OCI-LY7 (cell line): ENCODE measurements around the gene PARD6A. TPM values are rescaled to one million over a fixed set of nuclear protein-coding genes. Genes with fewer than 3 reads are reported as not detected.

Experiments used
- BruUV-seq: library from RNA; stranded (reverse); fragments of 400-500 nt; replicated peaks from 2 replicates; lab custom pipeline; 2021; lab: Mats Ljungman, UMichigan
- CTCF ChIA-PET: fragments of 300-600 bp; sonication (Branson Sonifier 250); formaldehyde crosslinking; loops from one replicate; lab custom pipeline; 2022; ENCODE audit warnings: antibody characterized with exemption; ENCODE audit not compliant: unreplicated experiment; lab: Charles Lee
- POLR2A ChIA-PET: fragments of 300-600 bp; sonication (Branson Sonifier 250); formaldehyde crosslinking; loops from one replicate; lab custom pipeline; 2022; ENCODE audit warnings: antibody characterized with exemption; lab: Charles Lee
- DNase-seq: peaks from one replicate; pipeline ENCODE4 v3.0.0-alpha.2; 2015; ENCODE audit warnings: low spot score
- H2AFZ ChIP-seq: fragments of 200-600 bp; sonication (generic), shearing (Covaris generic); 2 replicates; pipeline ENCODE4 v1.6.1; 2014; ENCODE audit warnings: mild to moderate bottlenecking, antibody characterized with exemption, low read length, moderate library complexity
- H3K27ac ChIP-seq: fragments of 200-600 bp; sonication (generic); 2 replicates; pipeline ENCODE4 v1.5.1; 2014; ENCODE audit warnings: mixed run types, low read depth, mild to moderate bottlenecking, moderate library complexity, low read length, inconsistent platforms; ENCODE audit not compliant: poor library complexity, severe bottlenecking
- H3K36me3 ChIP-seq: fragments of 200-600 bp; sonication (generic); 2 replicates; pipeline ENCODE4 v1.6.1; 2014; ENCODE audit warnings: mild to moderate bottlenecking, antibody characterized with exemption, low read length, moderate library complexity, mixed read lengths; ENCODE audit not compliant: insufficient read depth
- H3K4me1 ChIP-seq: fragments of 200-600 bp; sonication (generic); 2 replicates; pipeline ENCODE4 v1.5.1; 2014; ENCODE audit warnings: mild to moderate bottlenecking, low read length; ENCODE audit not compliant: insufficient read depth, poor library complexity, severe bottlenecking
- H3K4me2 ChIP-seq: fragments of 200-600 bp; sonication (generic); 2 replicates; pipeline ENCODE4 v1.6.1; 2014; ENCODE audit warnings: mild to moderate bottlenecking, low read length
- H3K4me3 ChIP-seq: fragments of 200-600 bp; sonication (generic); 2 replicates; pipeline ENCODE4 v1.5.1; 2014; ENCODE audit warnings: mild to moderate bottlenecking, low read depth, low read length; ENCODE audit not compliant: poor library complexity, severe bottlenecking
- H3K79me2 ChIP-seq: fragments of 200-600 bp; sonication (generic); 2 replicates; pipeline ENCODE4 v1.6.1; 2016; ENCODE audit warnings: low read depth, mild to moderate bottlenecking, low read length, moderate library complexity, mixed read lengths; ENCODE audit not compliant: insufficient read depth
- H3K9me2 ChIP-seq: fragments of 200-600 bp; sonication (generic); 2 replicates; pipeline ENCODE4 v1.6.1; 2016; ENCODE audit warnings: mild to moderate bottlenecking, low read length, mixed read lengths; ENCODE audit not compliant: insufficient read depth
- H3K9me3 ChIP-seq: fragments of 200-600 bp; sonication (generic); 2 replicates; pipeline ENCODE4 v1.6.1; 2014; ENCODE audit warnings: mild to moderate bottlenecking, mixed run types, low read length, mixed read lengths
- H4K20me1 ChIP-seq: fragments of 200-600 bp; sonication (generic); 2 replicates; pipeline ENCODE4 v1.6.1; 2014; ENCODE audit warnings: mild to moderate bottlenecking, antibody characterized with exemption, low read length, moderate library complexity, mixed read lengths; ENCODE audit not compliant: insufficient read depth
- EZH2phosphoT487 ChIP-seq: fragments of 200-600 bp; sonication (generic); IDR thresholded peaks from 2 replicates; pipeline ENCODE4 v1.6.1; 2018; ENCODE audit warnings: low read depth, borderline replicate concordance, mild to moderate bottlenecking, mixed run types, antibody characterized with exemption, low read length, moderate library complexity, mixed read lengths
- intact Hi-C: fragments of 100-400 bp; cut with micrococcal nuclease; formaldehyde crosslinking; loops from one replicate; pipeline ENCODE4 v1.10.0; 2022; ENCODE audit not compliant: unreplicated experiment
- total RNA-seq, 2 experiments: library from RNA; depleted of rRNA in 1 of 2; stranded (reverse); fragments of >200 nt in 1 of 2; shearing (Covaris generic) in 1 of 2; gene quantifications; 2 replicates each; pipeline ENCODE4 v1.2.3, GENCODE V29; 2014 to 2022
- TF ChIP-seq, protein P1 (sequence below): fragments of 200-600 bp; sonication (generic); conservative IDR thresholded peaks from 2 replicates; pipeline ENCODE4 v1.5.1; 2014; ENCODE audit warnings: mild to moderate bottlenecking, antibody characterized with exemption, low read length, moderate library complexity, mixed read lengths

PARD6A gene
- total RNA-seq, 2 experiments from 2014 or later, result 14.0 to 23.3 TPM

DNA sequence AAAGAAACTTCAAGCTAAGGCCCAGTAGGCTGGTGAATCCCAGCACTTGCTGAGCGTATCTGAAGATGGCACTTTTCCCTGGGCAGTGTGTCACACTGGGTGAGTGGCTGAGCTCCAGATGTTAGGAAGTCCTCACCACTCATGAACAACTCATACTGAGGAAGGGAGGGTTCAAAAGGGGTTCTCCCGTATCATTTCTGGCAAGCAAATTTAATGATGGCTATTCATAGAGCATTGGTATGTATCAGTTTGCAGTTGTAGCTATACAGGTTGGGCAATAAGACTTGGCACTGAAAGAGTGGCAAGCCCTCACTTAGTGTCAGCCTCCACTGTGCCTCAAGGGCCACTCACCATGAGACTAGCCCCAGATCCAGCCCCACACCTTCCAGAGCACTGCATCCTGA lies 47.6 kb downstream of the PARD6A start:
- no peaks in the 10 kb centered on the region for H3K36me3 ChIP-seq
- H2AFZ ChIP-seq, result no peak overlapping the region
- no peaks in the 10 kb centered on the region for H4K20me1 ChIP-seq
- no peak overlapping the region for H3K27ac ChIP-seq
- no TSS peak for BruUV-seq
- peaks cover 3% of the 10 kb centered on the region; the same call in 1 of the 2 replicates for H3K79me2 ChIP-seq
- no peak overlapping the region for H3K4me3 ChIP-seq
- no peaks in the 10 kb centered on the region for H3K9me2 ChIP-seq
- POLR2A ChIA-PET, result interaction anchor here (0.6 to 1.0 kb wide), 3 partner anchors 16 to 1455 kb away, joined by 3 to 5 read pairs (median 4); no protein-coding TSS in a partner anchor
- H3K4me2 ChIP-seq, result no peak overlapping the region
- CTCF ChIA-PET, result no interaction called here
- H3K4me1 ChIP-seq, result peaks cover 5% of the 10 kb centered on the region
- DNase-seq, result no peak
- TF ChIP-seq, protein P1, sequence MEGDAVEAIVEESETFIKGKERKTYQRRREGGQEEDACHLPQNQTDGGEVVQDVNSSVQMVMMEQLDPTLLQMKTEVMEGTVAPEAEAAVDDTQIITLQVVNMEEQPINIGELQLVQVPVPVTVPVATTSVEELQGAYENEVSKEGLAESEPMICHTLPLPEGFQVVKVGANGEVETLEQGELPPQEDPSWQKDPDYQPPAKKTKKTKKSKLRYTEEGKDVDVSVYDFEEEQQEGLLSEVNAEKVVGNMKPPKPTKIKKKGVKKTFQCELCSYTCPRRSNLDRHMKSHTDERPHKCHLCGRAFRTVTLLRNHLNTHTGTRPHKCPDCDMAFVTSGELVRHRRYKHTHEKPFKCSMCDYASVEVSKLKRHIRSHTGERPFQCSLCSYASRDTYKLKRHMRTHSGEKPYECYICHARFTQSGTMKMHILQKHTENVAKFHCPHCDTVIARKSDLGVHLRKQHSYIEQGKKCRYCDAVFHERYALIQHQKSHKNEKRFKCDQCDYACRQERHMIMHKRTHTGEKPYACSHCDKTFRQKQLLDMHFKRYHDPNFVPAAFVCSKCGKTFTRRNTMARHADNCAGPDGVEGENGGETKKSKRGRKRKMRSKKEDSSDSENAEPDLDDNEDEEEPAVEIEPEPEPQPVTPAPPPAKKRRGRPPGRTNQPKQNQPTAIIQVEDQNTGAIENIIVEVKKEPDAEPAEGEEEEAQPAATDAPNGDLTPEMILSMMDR, result no peak
- no peak for TF ChIP-seq EZH2phosphoT487
- H3K9me3 ChIP-seq, result no peaks in the 10 kb centered on the region
- intact Hi-C loops, result no loop called here

DNA sequence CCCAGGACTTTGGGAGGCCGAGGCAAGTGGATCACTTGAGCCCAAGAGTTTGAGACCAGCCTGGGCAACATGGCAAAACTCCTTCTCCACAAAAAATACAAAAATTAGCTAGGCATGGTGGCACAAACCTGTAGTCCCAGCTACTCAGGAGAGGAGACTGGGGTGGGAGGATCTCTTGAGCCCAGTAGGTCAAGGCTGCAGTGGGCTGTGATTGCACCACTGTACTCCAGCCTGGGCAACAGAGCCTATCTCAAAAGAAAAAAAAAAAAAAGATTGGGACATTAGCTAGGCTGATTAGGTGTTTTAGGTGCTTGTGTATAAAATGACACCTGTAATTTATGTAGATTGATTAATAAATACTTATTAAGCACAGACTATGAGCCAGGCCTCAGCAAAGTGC lies 48.3 kb downstream of the PARD6A start:
- no peaks in the 10 kb centered on the region for H3K9me3 ChIP-seq
- no peak overlapping the region for H2AFZ ChIP-seq
- peaks cover 8% of the 10 kb centered on the region; the same call in 1 of the 2 replicates for H3K79me2 ChIP-seq
- no peak overlapping the region for H3K4me3 ChIP-seq
- peaks cover under 1% of the 10 kb centered on the region for H3K4me1 ChIP-seq
- no peak for TF ChIP-seq EZH2phosphoT487
- TF ChIP-seq, protein P1, result no peak
- BruUV-seq, result no TSS peak
- ChIA-PET POLR2A (interaction anchor here (0.7 to 1.1 kb wide), 3 partner anchors 11 to 109 kb away, joined by 3 to 5 read pairs (median 3); no protein-coding TSS in a partner anchor), CTCF (no interaction called here)
- intact Hi-C loops, result no loop called here
- H3K4me2 ChIP-seq, result no peak overlapping the region
- DNase-seq, result no peak
- H3K27ac ChIP-seq, result no peak overlapping the region
- H3K9me2 ChIP-seq, result no peaks in the 10 kb centered on the region
- H4K20me1 ChIP-seq, result no peaks in the 10 kb centered on the region
- no peaks in the 10 kb centered on the region for H3K36me3 ChIP-seq

DNA sequence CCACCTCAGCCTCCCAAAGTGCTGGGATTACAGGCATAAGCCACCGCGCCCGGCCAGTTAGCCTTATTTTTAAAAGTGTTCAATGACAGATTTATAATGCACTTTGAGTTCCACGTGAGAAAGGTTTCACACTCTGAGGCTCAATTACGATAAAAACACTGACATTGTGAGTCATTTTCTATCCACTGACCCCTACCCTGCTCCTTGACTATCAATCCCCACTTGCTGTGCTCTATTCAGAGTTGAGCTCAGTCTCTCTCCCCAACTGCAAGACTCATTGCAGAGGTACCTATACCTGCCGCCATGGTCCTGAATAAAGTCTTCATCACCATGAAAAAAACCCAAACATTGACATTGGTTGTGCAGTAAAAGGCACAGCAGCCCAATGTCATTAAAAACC lies 49.8 kb downstream of the PARD6A start:
- Histone ChIP-seq H3K79me2 (peaks cover 14% of the 10 kb centered on the region; the same call in 1 of the 2 replicates), H3K36me3 (0 out of 2 replicates have a peak, but pooled peaks cover under 1% of the 10 kb centered on the region), H3K9me2 (no peaks in the 10 kb centered on the region), H3K4me3 (no peak overlapping the region), H3K9me3 (no peaks in the 10 kb centered on the region), H3K27ac (no peak overlapping the region), H3K4me2 (no peak overlapping the region), H4K20me1 (no peaks in the 10 kb centered on the region), H2AFZ (no peak overlapping the region), H3K4me1 (peaks cover 7% of the 10 kb centered on the region)
- no peak for TF ChIP-seq EZH2phosphoT487
- TF ChIP-seq, protein P1, result no peak
- ChIA-PET CTCF (no interaction called here), POLR2A (interaction anchor here (0.9 kb wide), 1 partner anchor 9 kb away, joined by 4 read pairs; the partner anchor contains the start of gene GFOD2)
- intact Hi-C loops, result no loop called here
- DNase-seq, result no peak
- BruUV-seq, result no TSS peak
